Stimulated activated memory B cell treated with anti-CD40 and anti-IgM and Interleukin-4, amounts not matched to agents 10 μg/mL and 1 μg/mL and 100 μg/mL, for 72 hours (primary cell): ENCODE data around the gene WHRN.

ENCODE experiments used
- ATAC-seq: fragments of 150-1000 bp; cut with Tn5 transposase; 2 replicates; pipeline ENCODE4 v1.10.0; 2021
- H3K27ac Mint-ChIP-seq: one replicate; pipeline ENCODE4 v1.8.0; 2022; ENCODE audit warnings: mild to moderate bottlenecking, mixed read lengths
- H3K27me3 Mint-ChIP-seq: one replicate; pipeline ENCODE4 v1.8.0; 2022; ENCODE audit warnings: mixed read lengths
- H3K36me3 Mint-ChIP-seq: one replicate; pipeline ENCODE4 v1.8.0; 2022; ENCODE audit warnings: mixed read lengths
- H3K4me1 Mint-ChIP-seq: one replicate; pipeline ENCODE4 v1.8.0; 2022; ENCODE audit warnings: mixed read lengths
- H3K4me3 Mint-ChIP-seq: one replicate; pipeline ENCODE4 v1.8.0; 2022; ENCODE audit warnings: mild to moderate bottlenecking, moderate library complexity, mixed read lengths
- H3K9me3 Mint-ChIP-seq: one replicate; pipeline ENCODE4 v1.8.0; 2022; ENCODE audit warnings: mixed read lengths

The WHRN gene

DNA sequence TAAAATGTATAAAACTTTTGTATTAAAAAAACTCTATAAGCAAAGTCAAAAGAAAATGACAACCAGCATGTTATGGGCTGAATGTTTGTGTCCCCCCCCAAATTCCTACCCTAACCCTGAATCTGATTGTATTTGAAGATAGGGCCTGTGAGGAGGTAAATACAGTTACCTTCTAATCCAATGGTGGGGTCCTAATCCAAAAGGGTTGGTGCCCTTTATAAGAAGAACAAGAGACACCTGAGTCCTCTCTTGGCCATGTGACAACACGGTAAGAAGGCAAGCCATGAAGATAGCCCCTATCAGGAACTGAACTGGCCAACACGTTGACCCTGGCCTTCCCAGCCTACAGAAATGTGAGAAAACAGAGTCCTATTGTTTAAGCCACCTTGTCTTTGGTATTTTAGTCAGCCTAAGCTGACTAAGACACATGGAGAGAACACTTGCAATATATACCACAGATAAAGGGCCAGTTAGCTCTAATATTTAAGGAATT, 67.8 kb downstream of the WHRN start:
- ATAC-seq: no peak
- Mint-ChIP-seq H3K27me3 (no peaks in the 10 kb centered on the region), H3K9me3 (no peaks in the 10 kb centered on the region), H3K36me3 (peaks cover under 1% of the 10 kb centered on the region), H3K4me3 (no peak overlapping the region), H3K27ac (no peak overlapping the region), H3K4me1 (no peaks in the 10 kb centered on the region)

DNA sequence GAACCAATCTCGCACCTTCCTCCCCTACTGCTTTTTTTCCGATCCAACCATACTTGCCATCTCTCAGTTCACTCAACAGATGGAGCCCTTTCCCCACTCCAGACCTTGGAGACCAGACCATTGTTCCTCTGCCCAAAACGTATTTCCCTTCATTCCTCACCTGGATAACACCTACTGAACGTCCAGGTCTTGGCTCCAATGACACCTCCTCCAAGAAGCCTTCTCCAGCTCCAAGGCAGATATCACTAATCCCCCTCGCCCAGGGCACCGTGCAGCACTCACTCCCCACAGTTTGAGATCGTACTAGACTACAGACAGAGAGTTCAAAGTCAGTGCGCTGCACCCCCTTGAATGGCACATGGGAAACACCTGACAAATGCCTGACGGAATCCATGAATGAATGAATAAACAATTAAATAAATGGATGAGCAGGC, 70.4 kb downstream of the WHRN start:
- H3K27me3 Mint-ChIP-seq: no peaks in the 10 kb centered on the region
- H3K4me1 Mint-ChIP-seq: peaks cover 1% of the 10 kb centered on the region
- H3K4me3 Mint-ChIP-seq: no peak overlapping the region
- H3K9me3 Mint-ChIP-seq: no peaks in the 10 kb centered on the region
- H3K27ac Mint-ChIP-seq: no peak overlapping the region
- H3K36me3 Mint-ChIP-seq: peaks cover 8% of the 10 kb centered on the region
- ATAC-seq: peak; percentile 57

DNA sequence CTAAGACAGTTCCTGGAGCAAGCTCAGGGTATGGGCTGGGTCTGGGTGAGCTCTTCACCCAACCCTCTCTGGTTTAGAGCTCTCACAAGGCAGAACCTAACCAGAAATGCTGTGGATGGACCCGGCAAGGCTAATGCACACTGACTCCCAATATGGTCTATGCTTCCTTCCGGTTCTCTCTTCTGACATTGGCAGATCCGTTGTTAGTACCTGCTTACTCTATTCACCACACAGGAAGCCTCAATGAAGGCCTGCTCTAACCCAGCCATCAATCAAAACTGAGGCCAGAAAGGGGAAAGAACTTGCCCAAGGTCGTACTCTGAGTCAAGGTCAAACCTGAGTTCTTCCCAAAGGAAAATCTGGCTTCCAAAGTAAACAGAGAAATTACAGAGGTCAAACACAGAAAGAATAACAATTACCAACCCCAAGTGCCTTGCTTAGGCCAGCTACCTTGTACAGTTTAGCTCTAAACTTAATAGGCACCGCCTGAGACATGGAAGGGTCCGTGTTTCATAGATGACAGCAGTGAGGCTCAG, 71.5 kb downstream of the WHRN start:
- no peak for ATAC-seq
- Mint-ChIP-seq H3K27me3 (no peaks in the 10 kb centered on the region), H3K4me3 (no peak overlapping the region), H3K27ac (no peak overlapping the region), H3K9me3 (no peaks in the 10 kb centered on the region), H3K4me1 (peaks cover 5% of the 10 kb centered on the region), H3K36me3 (peaks cover 8% of the 10 kb centered on the region)

DNA sequence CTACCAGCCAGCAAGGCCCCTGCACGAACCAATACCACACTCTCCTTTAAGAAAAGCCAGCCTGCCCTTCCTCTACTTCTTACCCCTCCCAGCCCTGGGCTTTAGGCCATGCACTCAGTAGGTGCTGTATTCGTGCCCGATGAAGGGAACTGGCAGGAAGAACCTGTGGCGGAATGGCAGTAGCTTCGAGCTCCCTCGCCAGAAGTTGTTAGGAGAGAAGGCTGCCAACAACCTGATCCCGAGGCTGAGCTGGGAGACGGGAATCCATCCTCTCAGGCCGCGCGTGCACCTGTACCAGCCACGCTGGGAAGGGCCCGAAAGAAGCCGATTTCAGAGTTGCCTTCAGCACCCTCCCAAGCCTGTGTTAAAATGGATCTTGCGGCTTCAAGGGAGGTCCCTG, 72.2 kb downstream of the WHRN start:
- Mint-ChIP-seq H3K9me3 (no peaks in the 10 kb centered on the region), H3K36me3 (peaks cover 8% of the 10 kb centered on the region), H3K4me3 (no peak overlapping the region), H3K27ac (no peak overlapping the region), H3K27me3 (no peaks in the 10 kb centered on the region), H3K4me1 (peaks cover 5% of the 10 kb centered on the region)
- ATAC-seq: no peak

DNA sequence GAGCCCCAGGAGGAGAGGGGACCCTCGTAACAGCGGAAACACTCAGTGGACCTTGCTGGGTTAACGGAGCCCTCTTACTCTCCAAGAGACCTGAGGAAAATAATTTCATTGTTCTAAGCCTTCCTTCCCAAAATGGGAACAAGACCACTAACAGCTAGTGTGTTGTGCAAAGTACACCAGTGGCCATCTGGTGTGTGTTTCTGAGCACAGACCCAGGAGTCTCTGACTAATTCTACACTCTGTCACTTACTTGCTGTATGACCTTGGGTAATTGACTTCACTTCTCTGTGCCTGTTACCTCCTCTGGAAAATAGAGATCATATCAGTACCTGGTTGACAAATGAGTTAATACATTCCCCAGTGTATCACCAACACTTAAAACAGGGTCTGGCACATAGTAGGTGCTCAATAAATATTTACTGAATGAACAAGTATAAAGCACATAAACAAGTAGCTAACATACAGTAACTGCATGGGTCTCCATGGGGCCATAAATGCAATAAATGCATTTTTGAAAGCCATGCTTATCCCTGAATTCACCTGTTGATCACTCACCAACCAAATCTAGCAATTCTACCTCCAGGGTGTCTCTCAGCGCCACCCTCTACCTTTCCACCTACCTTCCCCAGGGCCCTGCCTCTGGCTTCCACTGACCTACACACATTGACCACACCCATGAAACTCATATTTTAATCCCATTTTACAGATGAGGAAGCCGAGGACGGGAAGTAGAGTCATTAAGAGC, 72.8 kb downstream of the WHRN start:
- H3K4me1 Mint-ChIP-seq: peaks cover 5% of the 10 kb centered on the region
- no peak for ATAC-seq
- no peak overlapping the region for H3K27ac Mint-ChIP-seq

DNA sequence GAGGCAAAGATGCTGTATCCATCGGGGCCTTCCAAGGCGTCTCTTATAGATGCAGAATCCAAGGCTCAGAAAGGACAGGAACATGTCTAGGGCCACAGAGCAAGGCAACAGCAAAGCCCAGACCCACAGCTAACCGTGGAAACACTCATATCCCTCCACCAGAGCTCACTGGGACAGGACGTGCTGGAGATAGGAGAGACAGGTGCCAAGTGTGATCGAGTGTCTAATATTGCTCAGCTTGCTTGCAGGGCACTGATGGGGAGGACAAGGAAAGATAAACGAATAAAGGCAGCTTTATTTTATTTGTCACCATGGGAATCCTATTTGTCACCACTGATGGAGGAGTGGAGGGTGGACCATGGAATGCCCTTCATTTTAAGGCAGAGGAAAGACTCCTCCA, 73.5 kb downstream of the WHRN start:
- no peaks in the 10 kb centered on the region for H3K9me3 Mint-ChIP-seq
- no peak overlapping the region for H3K4me3 Mint-ChIP-seq
- no peak overlapping the region for H3K27ac Mint-ChIP-seq
- H3K4me1 Mint-ChIP-seq: peaks cover 5% of the 10 kb centered on the region
- ATAC-seq: no peak
- no peaks in the 10 kb centered on the region for H3K27me3 Mint-ChIP-seq
- peaks cover 8% of the 10 kb centered on the region for H3K36me3 Mint-ChIP-seq

More for the DNA sequence above, 72.8 kb downstream of the WHRN start:
- Mint-ChIP-seq H3K9me3 (no peaks in the 10 kb centered on the region), H3K36me3 (peaks cover 8% of the 10 kb centered on the region), H3K4me3 (no peak overlapping the region), H3K27me3 (no peaks in the 10 kb centered on the region)

DNA sequence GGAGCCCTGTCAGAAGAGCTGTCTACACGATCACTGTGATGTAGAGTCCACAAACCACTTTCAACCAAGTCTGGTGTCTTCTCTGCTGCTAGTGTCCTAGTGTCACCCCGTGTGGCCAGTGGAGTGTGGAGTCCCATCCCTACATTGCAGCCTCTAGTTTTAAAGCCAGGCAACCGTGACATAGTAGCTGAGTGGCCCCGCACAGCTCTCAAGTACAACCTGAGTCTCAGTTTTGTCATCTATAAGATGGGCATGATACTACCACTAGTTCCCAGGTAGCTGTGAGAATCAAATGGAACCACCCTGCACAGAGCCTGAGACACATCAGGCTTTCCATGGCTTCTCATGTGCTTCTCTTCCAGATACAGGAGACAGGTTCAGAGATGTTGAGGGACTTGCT, 74.3 kb downstream of the WHRN start:
- Mint-ChIP-seq H3K27ac (no peak overlapping the region), H3K27me3 (no peaks in the 10 kb centered on the region), H3K4me3 (no peak overlapping the region), H3K36me3 (peaks cover 8% of the 10 kb centered on the region), H3K9me3 (no peaks in the 10 kb centered on the region), H3K4me1 (peaks cover 5% of the 10 kb centered on the region)
- ATAC-seq: no peak

DNA sequence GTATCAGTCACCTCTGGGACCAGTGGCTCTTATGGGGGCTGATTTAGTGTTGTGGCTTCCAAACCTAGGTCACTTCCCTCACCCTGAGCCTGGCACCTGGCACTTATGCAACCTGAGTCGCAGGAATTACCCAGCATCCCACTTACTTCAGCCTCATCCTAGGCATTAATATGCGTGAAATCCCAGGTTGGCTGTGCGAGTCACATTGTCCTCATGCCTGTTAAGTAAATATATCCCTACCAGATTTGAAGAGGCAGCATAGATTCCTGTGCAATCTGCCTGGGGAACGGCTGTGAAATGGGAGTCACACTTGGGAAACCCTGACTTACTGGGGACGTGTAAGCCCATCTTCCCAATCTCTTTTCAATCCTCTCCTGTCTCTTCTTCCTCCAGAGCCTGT, 74.8 kb downstream of the WHRN start:
- peaks cover 8% of the 10 kb centered on the region for H3K36me3 Mint-ChIP-seq
- no peaks in the 10 kb centered on the region for H3K9me3 Mint-ChIP-seq
- H3K4me3 Mint-ChIP-seq: no peak overlapping the region
- ATAC-seq: no peak
- H3K27me3 Mint-ChIP-seq: no peaks in the 10 kb centered on the region
- peaks cover 5% of the 10 kb centered on the region for H3K4me1 Mint-ChIP-seq
- H3K27ac Mint-ChIP-seq: no peak overlapping the region

DNA sequence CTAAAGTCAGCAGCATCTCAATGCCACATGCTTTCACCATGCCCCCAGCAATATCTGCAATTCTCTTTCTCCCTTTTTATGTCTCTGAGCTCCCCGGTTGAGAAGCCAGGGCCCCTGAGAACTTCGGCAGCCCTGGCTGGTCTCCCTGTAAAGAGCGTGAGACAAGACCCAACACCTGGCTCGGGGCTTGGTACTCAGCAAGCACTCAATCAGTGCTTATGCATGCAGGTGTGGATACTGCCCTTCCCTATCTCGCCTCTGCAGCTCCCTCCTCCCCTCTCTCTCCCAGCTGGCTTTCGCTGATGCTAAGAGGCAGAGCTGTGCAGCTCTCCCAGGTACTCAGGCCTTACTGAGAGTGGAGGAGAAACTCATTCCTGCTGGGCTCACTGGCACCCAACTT, 75.8 kb downstream of the WHRN start:
- no peak overlapping the region for H3K27ac Mint-ChIP-seq

DNA sequence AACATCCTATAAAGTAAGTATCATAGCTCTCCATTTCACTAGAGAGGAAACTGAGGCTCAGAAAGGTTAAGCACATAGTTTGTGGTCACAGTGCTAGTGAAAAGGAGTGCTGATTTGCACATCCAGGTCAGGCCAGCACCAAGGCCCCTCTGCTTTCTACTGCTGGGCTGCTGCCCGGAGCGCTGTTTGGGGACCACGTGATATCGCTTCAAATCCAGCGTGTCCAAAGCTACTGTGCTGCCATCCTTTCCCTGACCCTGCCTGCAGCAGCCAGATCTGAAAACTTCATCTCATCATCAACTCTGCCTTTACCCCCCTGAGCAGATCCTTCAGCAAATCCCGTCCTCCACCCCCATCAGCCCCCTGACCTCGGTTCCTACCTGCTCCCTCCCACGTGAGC, 76.8 kb downstream of the WHRN start:
- H3K4me1 Mint-ChIP-seq: peaks cover 5% of the 10 kb centered on the region
- H3K4me3 Mint-ChIP-seq: no peak overlapping the region
- no peaks in the 10 kb centered on the region for H3K9me3 Mint-ChIP-seq
- no peak overlapping the region for H3K27ac Mint-ChIP-seq
- H3K36me3 Mint-ChIP-seq: peaks cover 25% of the 10 kb centered on the region
- no peak for ATAC-seq
- H3K27me3 Mint-ChIP-seq: no peaks in the 10 kb centered on the region

More for the DNA sequence above, 75.8 kb downstream of the WHRN start:
- no peak overlapping the region for H3K4me3 Mint-ChIP-seq
- peaks cover 15% of the 10 kb centered on the region for H3K36me3 Mint-ChIP-seq
- H3K27me3 Mint-ChIP-seq: no peaks in the 10 kb centered on the region
- H3K4me1 Mint-ChIP-seq: peaks cover 5% of the 10 kb centered on the region
- H3K9me3 Mint-ChIP-seq: no peaks in the 10 kb centered on the region
- no peak for ATAC-seq

DNA sequence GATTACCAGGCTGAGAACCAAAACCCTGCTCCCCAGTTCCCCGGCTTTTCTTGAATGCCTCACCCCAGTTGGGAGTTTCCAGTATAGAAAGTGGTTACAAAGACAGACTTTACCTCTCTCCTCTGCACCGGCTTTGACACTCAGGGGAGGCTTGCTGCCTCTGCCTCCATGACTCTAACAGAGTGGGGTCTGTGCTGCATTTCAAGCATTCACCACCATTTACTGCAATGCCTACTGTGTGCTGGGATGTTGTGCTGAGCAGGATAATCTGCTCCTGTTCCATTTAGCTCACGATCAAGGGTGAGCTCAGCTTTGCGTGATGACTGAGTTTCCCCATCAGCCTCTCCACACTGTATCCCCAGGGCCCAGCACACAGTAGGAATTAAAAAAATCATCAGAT, 77.6 kb downstream of the WHRN start:
- Mint-ChIP-seq H3K4me1 (peaks cover 5% of the 10 kb centered on the region), H3K27me3 (no peaks in the 10 kb centered on the region), H3K4me3 (no peak overlapping the region), H3K9me3 (no peaks in the 10 kb centered on the region), H3K36me3 (peaks cover 33% of the 10 kb centered on the region), H3K27ac (no peak overlapping the region)
- no peak for ATAC-seq

DNA sequence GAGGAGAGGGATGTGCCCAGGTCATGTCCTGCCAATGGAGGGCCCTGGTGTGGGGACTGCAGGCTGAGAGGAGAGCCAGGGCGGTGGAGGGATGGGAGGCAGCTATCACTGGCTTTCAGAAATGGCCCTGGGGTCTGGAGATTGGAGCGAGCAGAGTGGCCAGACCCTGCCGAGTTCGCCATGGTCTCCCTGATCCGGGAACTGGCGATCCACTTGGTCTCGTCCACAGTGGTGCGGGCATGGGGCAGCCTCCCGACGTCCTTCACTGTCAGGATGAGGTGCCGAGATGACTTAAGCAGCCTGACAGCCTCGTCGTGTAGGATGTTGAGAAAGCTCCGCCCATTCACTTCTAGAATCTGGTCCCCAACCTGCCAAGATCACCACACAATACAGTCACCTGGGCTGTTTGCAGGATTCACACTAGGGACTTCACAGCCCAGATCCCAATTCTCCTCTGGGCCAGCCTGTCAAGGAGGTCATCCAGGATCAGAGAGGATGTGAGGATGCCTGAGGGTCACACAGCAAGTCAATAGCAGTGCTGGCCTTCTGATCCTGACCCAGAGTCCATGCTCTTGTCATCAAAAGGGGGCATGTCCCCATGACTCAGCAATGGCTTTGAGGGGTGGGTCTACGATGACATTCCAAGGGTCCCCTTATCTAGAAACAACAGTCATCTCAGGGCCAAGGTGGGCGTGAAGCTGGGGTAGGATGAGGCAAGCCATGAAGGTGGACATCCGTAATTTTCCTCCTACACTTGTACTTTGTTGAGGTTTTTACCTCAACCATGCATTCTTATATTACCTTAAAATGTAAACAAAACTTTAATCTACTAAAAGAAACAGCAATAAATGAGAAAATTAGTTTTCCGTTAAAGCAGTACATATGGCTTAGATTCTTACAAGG, 79.0 kb downstream of the WHRN start:
- Mint-ChIP-seq H3K4me1 (peaks cover 5% of the 10 kb centered on the region), H3K27ac (no peak overlapping the region), H3K36me3 (peaks cover 33% of the 10 kb centered on the region), H3K9me3 (no peaks in the 10 kb centered on the region), H3K4me3 (no peak overlapping the region), H3K27me3 (no peaks in the 10 kb centered on the region)
- no peak for ATAC-seq

DNA sequence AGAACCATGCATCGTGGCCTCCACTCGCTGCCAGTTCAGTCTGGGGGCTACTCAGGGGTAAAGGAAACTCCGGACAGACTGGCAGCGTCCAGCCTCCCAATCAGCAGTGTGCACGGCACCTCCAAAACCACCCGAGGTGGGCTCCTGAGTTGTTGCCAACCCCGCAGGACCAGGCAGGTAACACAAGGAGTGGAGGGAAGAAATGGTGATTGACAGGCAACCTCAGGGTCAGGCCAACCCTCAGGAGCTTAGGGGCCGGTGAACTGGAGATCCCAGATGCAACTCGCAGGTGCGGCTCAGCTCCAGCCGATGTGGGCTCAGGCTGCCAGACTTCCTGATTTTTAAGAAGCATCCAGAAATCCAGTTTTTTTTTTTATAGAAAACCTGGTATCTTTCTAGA, 80.1 kb downstream of the WHRN start:
- Mint-ChIP-seq H3K27me3 (no peaks in the 10 kb centered on the region), H3K27ac (no peak overlapping the region), H3K9me3 (no peaks in the 10 kb centered on the region), H3K4me1 (peaks cover 5% of the 10 kb centered on the region), H3K36me3 (peaks cover 31% of the 10 kb centered on the region), H3K4me3 (no peak overlapping the region)
- ATAC-seq: no peak

DNA sequence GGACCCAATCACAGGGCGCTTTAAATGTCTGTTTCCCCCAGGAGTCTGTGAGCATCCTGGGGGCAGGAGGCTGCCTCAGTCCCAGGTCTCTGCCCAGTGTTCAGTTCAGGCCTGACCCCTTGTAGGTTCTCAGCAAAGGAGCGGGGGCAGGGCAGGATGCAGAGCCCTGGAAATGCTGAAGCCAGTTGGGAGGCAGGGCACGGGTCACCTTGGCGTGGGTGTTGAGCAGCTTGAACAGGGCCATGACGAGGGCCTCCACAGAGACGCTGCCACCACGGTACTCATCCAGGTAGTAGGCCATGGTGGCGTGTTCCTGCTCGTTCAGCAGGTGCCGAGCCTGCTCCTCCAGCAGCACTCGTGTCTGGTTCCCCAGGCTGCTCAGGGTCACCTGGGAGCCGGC, 81.1 kb downstream of the WHRN start:
- H3K4me3 Mint-ChIP-seq: no peak overlapping the region
- no peaks in the 10 kb centered on the region for H3K27me3 Mint-ChIP-seq
- no peak overlapping the region for H3K27ac Mint-ChIP-seq
- H3K9me3 Mint-ChIP-seq: no peaks in the 10 kb centered on the region
- peaks cover 39% of the 10 kb centered on the region for H3K36me3 Mint-ChIP-seq
- no peaks in the 10 kb centered on the region for H3K4me1 Mint-ChIP-seq
- no peak for ATAC-seq

DNA sequence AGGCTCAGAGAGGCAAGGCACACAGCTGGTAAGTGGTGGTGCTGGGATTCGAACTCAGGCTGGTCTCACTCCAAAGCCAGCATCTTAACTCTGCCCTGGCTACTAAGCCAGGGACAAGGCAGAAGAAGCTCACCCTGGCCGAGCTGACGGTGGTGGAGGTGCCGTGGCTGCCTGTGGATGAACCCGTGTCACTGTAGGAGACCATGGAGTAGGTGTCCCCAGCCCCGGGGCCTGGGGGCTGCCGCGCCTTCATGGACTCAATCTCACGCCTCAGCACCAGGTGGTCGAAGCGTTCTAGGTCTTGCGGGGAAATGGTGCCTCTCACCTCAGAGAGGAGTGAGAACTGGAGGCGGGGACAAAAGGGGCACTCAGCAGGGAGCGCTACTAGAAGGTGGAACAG, 82.1 kb downstream of the WHRN start:
- Mint-ChIP-seq H3K4me1 (no peaks in the 10 kb centered on the region), H3K36me3 (peaks cover 48% of the 10 kb centered on the region), H3K9me3 (no peaks in the 10 kb centered on the region), H3K27ac (no peak overlapping the region), H3K27me3 (no peaks in the 10 kb centered on the region), H3K4me3 (no peak overlapping the region)
- ATAC-seq: no peak
